ENCODE results near the gene IGFBP2. TPM values are rescaled to one million over a fixed set of nuclear protein-coding genes. Genes with fewer than 3 reads are reported as not detected.

The IGFBP2 gene
- total and polyA plus RNA-seq, 2 of the 13 experiments (the other 11 are each of a cell fraction or from before 2014, with no cell fraction given) = 2.0 to 5.8 TPM

DNA sequence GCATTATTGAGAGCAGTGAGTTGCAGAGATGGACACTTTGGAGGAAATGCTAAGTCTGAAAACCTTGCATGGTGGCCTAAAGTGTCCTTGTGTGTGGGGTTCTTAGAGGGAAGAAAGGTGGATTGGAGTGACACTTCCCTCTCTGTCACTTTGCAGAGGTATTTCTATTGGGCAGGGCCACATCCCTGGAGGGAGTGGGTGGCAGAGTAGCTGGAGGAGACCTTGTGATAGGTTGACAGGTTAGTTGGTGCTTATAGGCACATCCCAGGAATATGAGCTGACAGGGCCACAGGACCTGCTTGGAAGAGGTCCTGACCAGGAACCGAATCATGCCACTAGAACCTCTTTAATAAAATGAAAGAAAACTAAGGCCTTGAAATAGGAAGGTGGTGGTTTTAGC, 63.1 kb downstream of the IGFBP2 start:
- Histone ChIP-seq H3K9me3 (ENCODE audit: low read length) (no peaks in the 10 kb centered on the region), H3K4me3 (replicated peaks in 1 of 3; ENCODE audit: insufficient read depth in 1 of 3, low read depth in 2 of 3, low read length in 3 of 3) (no peak overlapping the region), H3K27ac (ENCODE audit: extremely low read length, insufficient read depth, low read length) (no peak overlapping the region), H3K27me3 (ENCODE audit: control insufficient read depth in 1 of 2, insufficient read depth in 2 of 2, low read length in 2 of 2) (peaks cover 18 to 81% of the 10 kb centered on the region in 2 experiments), H3K79me2 (ENCODE audit: insufficient read depth, low read length) (no peaks in the 10 kb centered on the region), H3K4me1 (ENCODE audit: insufficient read depth, low read length) (no peaks in the 10 kb centered on the region), H3K4me2 (ENCODE audit: low read depth, low read length) (no peak overlapping the region), H3K36me3 (replicated peaks in 1 of 2; ENCODE audit: control insufficient read depth in 1 of 2, insufficient read depth in 2 of 2, low read length in 2 of 2) (no peaks in the 10 kb centered on the region), H3K9ac (ENCODE audit: insufficient read depth, low read depth, low read length) (no peak overlapping the region), H2AFZ (ENCODE audit: low read length) (no peak overlapping the region), H4K20me1 (ENCODE audit: insufficient read depth, low read length) (no peaks in the 10 kb centered on the region)
- no peak for ATAC-seq
- TF ChIP-seq ZNF768 (CRISPR knock-in tag; IDR thresholded peaks at IDR 0.05) = no peak
- no peak for TF ChIP-seq SATB2 (CRISPR knock-in tag; IDR thresholded peaks at IDR 0.05)
- TF ChIP-seq CHD4 (IDR thresholded peaks at IDR 0.05; ENCODE audit: borderline replicate concordance, low read length) = no peak
- TF ChIP-seq, protein P1, sequence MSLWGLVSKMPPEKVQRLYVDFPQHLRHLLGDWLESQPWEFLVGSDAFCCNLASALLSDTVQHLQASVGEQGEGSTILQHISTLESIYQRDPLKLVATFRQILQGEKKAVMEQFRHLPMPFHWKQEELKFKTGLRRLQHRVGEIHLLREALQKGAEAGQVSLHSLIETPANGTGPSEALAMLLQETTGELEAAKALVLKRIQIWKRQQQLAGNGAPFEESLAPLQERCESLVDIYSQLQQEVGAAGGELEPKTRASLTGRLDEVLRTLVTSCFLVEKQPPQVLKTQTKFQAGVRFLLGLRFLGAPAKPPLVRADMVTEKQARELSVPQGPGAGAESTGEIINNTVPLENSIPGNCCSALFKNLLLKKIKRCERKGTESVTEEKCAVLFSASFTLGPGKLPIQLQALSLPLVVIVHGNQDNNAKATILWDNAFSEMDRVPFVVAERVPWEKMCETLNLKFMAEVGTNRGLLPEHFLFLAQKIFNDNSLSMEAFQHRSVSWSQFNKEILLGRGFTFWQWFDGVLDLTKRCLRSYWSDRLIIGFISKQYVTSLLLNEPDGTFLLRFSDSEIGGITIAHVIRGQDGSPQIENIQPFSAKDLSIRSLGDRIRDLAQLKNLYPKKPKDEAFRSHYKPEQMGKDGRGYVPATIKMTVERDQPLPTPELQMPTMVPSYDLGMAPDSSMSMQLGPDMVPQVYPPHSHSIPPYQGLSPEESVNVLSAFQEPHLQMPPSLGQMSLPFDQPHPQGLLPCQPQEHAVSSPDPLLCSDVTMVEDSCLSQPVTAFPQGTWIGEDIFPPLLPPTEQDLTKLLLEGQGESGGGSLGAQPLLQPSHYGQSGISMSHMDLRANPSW (CRISPR knock-in tag; IDR thresholded peaks at IDR 0.05; ENCODE audit: borderline replicate concordance) = no peak
- TF ChIP-seq ZSCAN22 (CRISPR knock-in tag; IDR thresholded peaks at IDR 0.05) = no peak
- no peak for TF ChIP-seq WIZ (CRISPR knock-in tag; IDR thresholded peaks at IDR 0.05)
- TF ChIP-seq, protein P2, sequence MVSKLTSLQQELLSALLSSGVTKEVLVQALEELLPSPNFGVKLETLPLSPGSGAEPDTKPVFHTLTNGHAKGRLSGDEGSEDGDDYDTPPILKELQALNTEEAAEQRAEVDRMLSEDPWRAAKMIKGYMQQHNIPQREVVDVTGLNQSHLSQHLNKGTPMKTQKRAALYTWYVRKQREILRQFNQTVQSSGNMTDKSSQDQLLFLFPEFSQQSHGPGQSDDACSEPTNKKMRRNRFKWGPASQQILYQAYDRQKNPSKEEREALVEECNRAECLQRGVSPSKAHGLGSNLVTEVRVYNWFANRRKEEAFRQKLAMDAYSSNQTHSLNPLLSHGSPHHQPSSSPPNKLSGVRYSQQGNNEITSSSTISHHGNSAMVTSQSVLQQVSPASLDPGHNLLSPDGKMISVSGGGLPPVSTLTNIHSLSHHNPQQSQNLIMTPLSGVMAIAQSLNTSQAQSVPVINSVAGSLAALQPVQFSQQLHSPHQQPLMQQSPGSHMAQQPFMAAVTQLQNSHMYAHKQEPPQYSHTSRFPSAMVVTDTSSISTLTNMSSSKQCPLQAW (CRISPR knock-in tag; IDR thresholded peaks at IDR 0.05) = no peak
- TF ChIP-seq, protein P3, sequence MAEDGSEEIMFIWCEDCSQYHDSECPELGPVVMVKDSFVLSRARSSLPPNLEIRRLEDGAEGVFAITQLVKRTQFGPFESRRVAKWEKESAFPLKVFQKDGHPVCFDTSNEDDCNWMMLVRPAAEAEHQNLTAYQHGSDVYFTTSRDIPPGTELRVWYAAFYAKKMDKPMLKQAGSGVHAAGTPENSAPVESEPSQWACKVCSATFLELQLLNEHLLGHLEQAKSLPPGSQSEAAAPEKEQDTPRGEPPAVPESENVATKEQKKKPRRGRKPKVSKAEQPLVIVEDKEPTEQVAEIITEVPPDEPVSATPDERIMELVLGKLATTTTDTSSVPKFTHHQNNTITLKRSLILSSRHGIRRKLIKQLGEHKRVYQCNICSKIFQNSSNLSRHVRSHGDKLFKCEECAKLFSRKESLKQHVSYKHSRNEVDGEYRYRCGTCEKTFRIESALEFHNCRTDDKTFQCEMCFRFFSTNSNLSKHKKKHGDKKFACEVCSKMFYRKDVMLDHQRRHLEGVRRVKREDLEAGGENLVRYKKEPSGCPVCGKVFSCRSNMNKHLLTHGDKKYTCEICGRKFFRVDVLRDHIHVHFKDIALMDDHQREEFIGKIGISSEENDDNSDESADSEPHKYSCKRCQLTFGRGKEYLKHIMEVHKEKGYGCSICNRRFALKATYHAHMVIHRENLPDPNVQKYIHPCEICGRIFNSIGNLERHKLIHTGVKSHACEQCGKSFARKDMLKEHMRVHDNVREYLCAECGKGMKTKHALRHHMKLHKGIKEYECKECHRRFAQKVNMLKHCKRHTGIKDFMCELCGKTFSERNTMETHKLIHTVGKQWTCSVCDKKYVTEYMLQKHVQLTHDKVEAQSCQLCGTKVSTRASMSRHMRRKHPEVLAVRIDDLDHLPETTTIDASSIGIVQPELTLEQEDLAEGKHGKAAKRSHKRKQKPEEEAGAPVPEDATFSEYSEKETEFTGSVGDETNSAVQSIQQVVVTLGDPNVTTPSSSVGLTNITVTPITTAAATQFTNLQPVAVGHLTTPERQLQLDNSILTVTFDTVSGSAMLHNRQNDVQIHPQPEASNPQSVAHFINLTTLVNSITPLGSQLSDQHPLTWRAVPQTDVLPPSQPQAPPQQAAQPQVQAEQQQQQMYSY (CRISPR knock-in tag; IDR thresholded peaks at IDR 0.05) = no peak
- no peak for TF ChIP-seq HMGA1 (CRISPR knock-in tag; conservative IDR thresholded peaks at IDR 0.05)
- no peak for TF ChIP-seq ETV5 (CRISPR knock-in tag; IDR thresholded peaks at IDR 0.05; ENCODE audit: borderline replicate concordance)
- no peak for TF ChIP-seq MXD4 (CRISPR knock-in tag; IDR thresholded peaks at IDR 0.05)
- TF ChIP-seq HNRNPLL (IDR thresholded peaks at IDR 0.05; ENCODE audit: low read depth, low read length, poor library complexity, severe bottlenecking) = no peak
- no peak for TF ChIP-seq ZNF816 (CRISPR knock-in tag; IDR thresholded peaks at IDR 0.05; ENCODE audit: borderline replicate concordance)
- no peak for TF ChIP-seq ZNF788 (CRISPR knock-in tag; IDR thresholded peaks at IDR 0.05; ENCODE audit: borderline replicate concordance)
- TF ChIP-seq TEAD2 (CRISPR knock-in tag; IDR thresholded peaks at IDR 0.05) = no peak
- DNase-seq (ENCODE audit: low spot score) = no peak
- POLR2A ChIA-PET = no interaction called here
- no peak for FAIRE-seq
- in situ Hi-C loops (cut with HindIII; ENCODE audit: extremely low pct_ligation_motif_present, low pct_unique_long_range_greater_than_20kb) (loop anchor here (5.0 kb wide), 1 partner anchor 816 kb away; no protein-coding TSS in a partner anchor), intact Hi-C loops (cut with micrococcal nuclease; ENCODE audit: unreplicated experiment) (loop anchor here (1.0 to 10.0 kb wide), 4 partner anchors 81 to 1016 kb away; no protein-coding TSS in a partner anchor)
- BruUV-seq (replicated peaks) = no TSS peak
- CTCF ChIA-PET (ENCODE audit: low intra/inter-chr PET ratio, low total read pairs) = interaction anchor here (1.0 kb wide), 1 partner anchor 446 kb away, joined by 5 read pairs; no protein-coding TSS in a partner anchor
- 30% methylated on average over 1 of the region's 1 CpG for WGBS (ENCODE audit: low lambda C conversion rate)
